HCT116 (cell line): ENCODE data around the gene KLHL3. TPM values are rescaled to one million over a fixed set of nuclear protein-coding genes. Genes with fewer than 3 reads are reported as not detected.

Experiments
- ATAC-seq: fragments of 200-7000 bp; cut with Tn5 transposase; 2 replicates; pipeline ENCODE4 v1.9.1; 2020; ENCODE audit warnings: mild to moderate bottlenecking, moderate library complexity
- BruUV-seq: library from RNA; stranded (reverse); fragments of 400-500 nt; replicated peaks from 2 replicates; lab custom pipeline; 2021; lab: Mats Ljungman, UMichigan
- CTCF ChIA-PET: fragments of 300-600 bp; sonication (Branson Sonifier 250); formaldehyde crosslinking; loops from one replicate; lab custom pipeline; 2021; ENCODE audit warnings: antibody characterized with exemption; lab: Charles Lee
- POLR2A ChIA-PET: fragments of 300-600, 350-600 bp; sonication (Branson Sonifier 250); formaldehyde crosslinking; loops from one replicate; lab custom pipeline; 2021; ENCODE audit warnings: antibody characterized with exemption; lab: Charles Lee
- RAD21 ChIA-PET, 2 experiments: fragments of 300-600 bp; sonication (Branson Sonifier 250); formaldehyde crosslinking; loops; one replicate each; lab custom pipeline; 2023; ENCODE audit warnings: low total read pairs in 2 of 2; ENCODE audit not compliant: uncharacterized antibody in 2 of 2, unreplicated experiment in 2 of 2, low non-redundant PET in 1 of 2; lab: Charles Lee
- DNase-seq: peaks from one replicate; pipeline ENCODE4 v3.0.0-alpha.2; 2010; ENCODE audit warnings: low read depth, low spot score
- H2AFZ ChIP-seq: fragments of 200-600 bp; shearing (Covaris generic), sonication (generic); 2 replicates; pipeline ENCODE4 v1.6.1; 2017; ENCODE audit warnings: low read depth, mixed run types, mixed read lengths, antibody characterized with exemption, low read length; ENCODE audit not compliant: poor library complexity, severe bottlenecking
- H3K27ac ChIP-seq: 2 replicates; pipeline ENCODE4 v1.5.1; 2012; ENCODE audit warnings: low read depth, low read length
- H3K27me3 ChIP-seq: fragments of 200-600 bp; sonication (generic); 2 replicates; pipeline ENCODE4 v1.6.1; 2016; ENCODE audit warnings: mixed run types, low read length, mixed read lengths; ENCODE audit not compliant: insufficient read depth
- H3K36me3 ChIP-seq, 2 experiments: fragments of 200-500 bp in 1 of 2; fragments of 200-600 bp in 1 of 2; sonication (Bioruptor generic) in 1 of 2; sonication (generic) in 1 of 2; 2 replicates each; pipeline versions ENCODE4 v1.5.1 to v1.6.1; 2014 to 2016; ENCODE audit warnings: low read length in 2 of 2, inconsistent platforms in 1 of 2, mixed read lengths in 1 of 2, mixed run types in 1 of 2; ENCODE audit not compliant: insufficient read depth in 2 of 2, control insufficient read depth in 1 of 2
- H3K4me1 ChIP-seq, 2 experiments: fragments of 200-600 bp in 1 of 2; sonication (generic) in 1 of 2; 2 replicates each; pipeline versions ENCODE4 v1.5.1 to v1.6.1; 2012 to 2017; ENCODE audit warnings: low read length in 2 of 2, inconsistent platforms in 1 of 2, mild to moderate bottlenecking in 1 of 2, mixed read lengths in 1 of 2, mixed run types in 1 of 2, moderate library complexity in 1 of 2; ENCODE audit not compliant: insufficient read depth in 2 of 2, control insufficient read depth in 1 of 2
- H3K4me2 ChIP-seq: fragments of 200-600 bp; sonication (generic); 2 replicates; pipeline ENCODE4 v1.6.1; 2017; ENCODE audit warnings: mixed run types, low read length, mixed read lengths
- H3K4me3 ChIP-seq, 2 experiments: fragments of 200-600 bp in 1 of 2; sonication (generic) in 1 of 2; replicated peaks in 1 of 2; 2 replicates each; pipeline ENCODE4 v1.5.1; 2011 to 2016; ENCODE audit warnings: low read length in 2 of 2, control low read depth in 1 of 2, low read depth in 1 of 2, mild to moderate bottlenecking in 1 of 2, mixed read lengths in 1 of 2, mixed run types in 1 of 2
- H3K79me2 ChIP-seq: fragments of 200-600 bp; sonication (generic); 2 replicates; pipeline ENCODE4 v1.6.1; 2017; ENCODE audit warnings: mild to moderate bottlenecking, mixed run types, low read length, moderate library complexity, mixed read lengths; ENCODE audit not compliant: insufficient read depth
- H3K9ac ChIP-seq: fragments of 200-600 bp; sonication (generic); 2 replicates; pipeline ENCODE4 v1.6.1; 2016; ENCODE audit warnings: low read length, mixed read lengths
- H3K9me2 ChIP-seq: fragments of 200-600 bp; sonication (generic), shearing (Covaris generic); 2 replicates; pipeline ENCODE4 v1.6.1; 2017; ENCODE audit warnings: mixed run types, mild to moderate bottlenecking, moderate library complexity; ENCODE audit not compliant: insufficient read depth
- H3K9me3 ChIP-seq, 2 experiments: fragments of 200-500 bp in 1 of 2; fragments of 200-600 bp in 1 of 2; sonication (Bioruptor generic) in 1 of 2; sonication (generic) in 1 of 2; 2 replicates each; pipeline ENCODE4 v1.6.1; 2014 to 2017; ENCODE audit warnings: low read length in 2 of 2, mixed read lengths in 2 of 2, inconsistent platforms in 1 of 2, low read depth in 1 of 2, mild to moderate bottlenecking in 1 of 2, mixed run types in 1 of 2, moderate library complexity in 1 of 2; ENCODE audit not compliant: control insufficient read depth in 1 of 2, insufficient read depth in 1 of 2
- H4K20me1 ChIP-seq: fragments of 200-600 bp; sonication (generic), shearing (Covaris generic); 2 replicates; pipeline ENCODE4 v1.6.1; 2017; ENCODE audit warnings: mixed run types, mild to moderate bottlenecking, moderate library complexity; ENCODE audit not compliant: insufficient read depth
- CBX3 ChIP-seq: IDR thresholded peaks from 2 replicates; pipeline ENCODE4 v1.6.1; 2012; ENCODE audit warnings: low read depth
- EZH2 ChIP-seq: fragments of 200-600 bp; sonication (generic); IDR thresholded peaks from 2 replicates; pipeline ENCODE4 v1.6.1; 2017; ENCODE audit warnings: antibody characterized with exemption, mixed run types
- POLR2AphosphoS5 ChIP-seq: IDR thresholded peaks from 2 replicates; pipeline ENCODE4 v1.6.1; 2011; ENCODE audit warnings: mild to moderate bottlenecking, low read depth, low read length, moderate library complexity
- SP1 ChIP-seq: IDR thresholded peaks from 2 replicates; pipeline ENCODE4 v1.6.1; 2012; ENCODE audit warnings: low read depth
- ZBTB33 ChIP-seq: IDR thresholded peaks from 2 replicates; pipeline ENCODE4 v1.6.1; 2011; ENCODE audit warnings: mild to moderate bottlenecking, low read length, moderate library complexity; ENCODE audit not compliant: insufficient replicate concordance; ENCODE audit errors: extremely low read depth
- ZNF274 ChIP-seq: fragments of 200-500 bp; sonication (Bioruptor generic); IDR thresholded peaks from 2 replicates; pipeline ENCODE4 v1.6.1; 2014; ENCODE audit warnings: mild to moderate bottlenecking, low read depth, low read length, inconsistent platforms
- intact Hi-C: fragments of 100-400 bp; cut with micrococcal nuclease; formaldehyde crosslinking; loops from 2 replicates; pipeline ENCODE4 v1.10.0; 2022
- total RNA-seq: library from RNA; stranded (reverse); gene quantifications from one replicate; pipeline ENCODE4 v1.2.1, GENCODE V29; 2021; ENCODE audit not compliant: unreplicated experiment
- TF ChIP-seq, protein P1 (sequence below): IDR thresholded peaks from 2 replicates; pipeline ENCODE4 v1.6.1; 2012; ENCODE audit warnings: low read depth

KLHL3 gene
- total RNA-seq, 1 experiment from 2014 or later: not detected

- Histone ChIP-seq H3K4me1 (peaks cover 0 to 2% of the 10 kb centered on the region in 2 experiments; a peak in 1 of 4 replicates), H4K20me1 (no peaks in the 10 kb centered on the region), H3K79me2 (no peaks in the 10 kb centered on the region), H3K36me3 (no peaks in the 10 kb centered on the region), H3K9me3 (no peaks in the 10 kb centered on the region), H3K9me2 (no peaks in the 10 kb centered on the region), H3K27me3 (no peaks in the 10 kb centered on the region; the same call in 1 of the 2 replicates), H3K27ac (no peak overlapping the region), H3K9ac (no peak overlapping the region), H2AFZ (no peak overlapping the region), H3K4me2 (no peak overlapping the region), H3K4me3 (no peak overlapping the region)
- ChIA-PET CTCF (no interaction called here), RAD21 (no interaction called here), POLR2A (no interaction called here)
- intact Hi-C loops: loop anchor here (5.0 kb wide), 1 partner anchor 827 kb away; no protein-coding TSS in a partner anchor
- no peak for TF ChIP-seq ZNF274
- no peak for TF ChIP-seq ZBTB33
- no peak for TF ChIP-seq SP1
- TF ChIP-seq EZH2: no peak
- no peak for TF ChIP-seq CBX3
- TF ChIP-seq POLR2AphosphoS5: no peak
- TF ChIP-seq, protein P1, sequence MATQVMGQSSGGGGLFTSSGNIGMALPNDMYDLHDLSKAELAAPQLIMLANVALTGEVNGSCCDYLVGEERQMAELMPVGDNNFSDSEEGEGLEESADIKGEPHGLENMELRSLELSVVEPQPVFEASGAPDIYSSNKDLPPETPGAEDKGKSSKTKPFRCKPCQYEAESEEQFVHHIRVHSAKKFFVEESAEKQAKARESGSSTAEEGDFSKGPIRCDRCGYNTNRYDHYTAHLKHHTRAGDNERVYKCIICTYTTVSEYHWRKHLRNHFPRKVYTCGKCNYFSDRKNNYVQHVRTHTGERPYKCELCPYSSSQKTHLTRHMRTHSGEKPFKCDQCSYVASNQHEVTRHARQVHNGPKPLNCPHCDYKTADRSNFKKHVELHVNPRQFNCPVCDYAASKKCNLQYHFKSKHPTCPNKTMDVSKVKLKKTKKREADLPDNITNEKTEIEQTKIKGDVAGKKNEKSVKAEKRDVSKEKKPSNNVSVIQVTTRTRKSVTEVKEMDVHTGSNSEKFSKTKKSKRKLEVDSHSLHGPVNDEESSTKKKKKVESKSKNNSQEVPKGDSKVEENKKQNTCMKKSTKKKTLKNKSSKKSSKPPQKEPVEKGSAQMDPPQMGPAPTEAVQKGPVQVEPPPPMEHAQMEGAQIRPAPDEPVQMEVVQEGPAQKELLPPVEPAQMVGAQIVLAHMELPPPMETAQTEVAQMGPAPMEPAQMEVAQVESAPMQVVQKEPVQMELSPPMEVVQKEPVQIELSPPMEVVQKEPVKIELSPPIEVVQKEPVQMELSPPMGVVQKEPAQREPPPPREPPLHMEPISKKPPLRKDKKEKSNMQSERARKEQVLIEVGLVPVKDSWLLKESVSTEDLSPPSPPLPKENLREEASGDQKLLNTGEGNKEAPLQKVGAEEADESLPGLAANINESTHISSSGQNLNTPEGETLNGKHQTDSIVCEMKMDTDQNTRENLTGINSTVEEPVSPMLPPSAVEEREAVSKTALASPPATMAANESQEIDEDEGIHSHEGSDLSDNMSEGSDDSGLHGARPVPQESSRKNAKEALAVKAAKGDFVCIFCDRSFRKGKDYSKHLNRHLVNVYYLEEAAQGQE: no peak
- BruUV-seq: no TSS peak
- ATAC-seq (no peak), DNase-seq (no peak)
Measured at GRCh38 chr5:137624786-137625349, 111.0 kb downstream of the KLHL3 start.
